Measurements from ENCODE around the gene EDIL3.

The EDIL3 gene

DNA sequence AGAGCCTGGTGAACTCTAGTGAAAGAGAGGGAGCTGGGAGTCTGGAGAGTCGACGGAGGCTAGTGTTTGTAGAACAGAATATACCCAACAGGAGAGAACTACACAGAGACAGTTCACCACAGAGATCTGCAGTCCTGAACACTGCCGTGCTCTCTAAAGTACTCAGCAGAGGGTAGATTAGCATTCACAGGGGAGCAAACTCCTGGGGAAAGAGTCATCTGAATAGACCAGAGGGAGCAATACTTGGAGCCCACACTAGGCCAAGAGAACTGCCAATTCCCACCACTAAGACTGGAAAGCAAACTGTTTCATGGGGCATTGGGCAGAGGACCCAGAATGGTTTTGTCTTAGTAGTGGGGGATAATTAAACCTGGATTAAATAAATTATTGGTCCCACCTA, 235.6 kb downstream of the EDIL3 start:
- DNase-seq, result no peak

DNA sequence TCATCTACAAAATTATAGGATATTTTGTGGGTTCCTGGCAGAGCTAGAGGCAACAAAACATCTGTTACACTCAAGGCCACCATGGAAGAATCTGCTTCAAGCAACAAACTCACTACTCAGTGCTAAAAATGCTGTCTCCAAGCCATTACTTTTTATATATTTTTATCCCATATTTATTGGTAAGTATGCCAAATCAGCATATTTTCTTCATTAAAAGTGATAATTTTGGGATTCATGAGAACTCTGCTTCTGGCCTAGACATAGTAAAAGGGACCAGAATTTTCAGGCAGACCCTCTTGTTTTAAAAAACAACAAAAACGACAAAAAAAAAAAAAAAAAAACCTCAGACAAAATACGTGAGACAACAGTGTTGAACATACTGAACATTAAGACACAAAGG, 236.0 kb downstream of the EDIL3 start:
- no peak for DNase-seq

DNA sequence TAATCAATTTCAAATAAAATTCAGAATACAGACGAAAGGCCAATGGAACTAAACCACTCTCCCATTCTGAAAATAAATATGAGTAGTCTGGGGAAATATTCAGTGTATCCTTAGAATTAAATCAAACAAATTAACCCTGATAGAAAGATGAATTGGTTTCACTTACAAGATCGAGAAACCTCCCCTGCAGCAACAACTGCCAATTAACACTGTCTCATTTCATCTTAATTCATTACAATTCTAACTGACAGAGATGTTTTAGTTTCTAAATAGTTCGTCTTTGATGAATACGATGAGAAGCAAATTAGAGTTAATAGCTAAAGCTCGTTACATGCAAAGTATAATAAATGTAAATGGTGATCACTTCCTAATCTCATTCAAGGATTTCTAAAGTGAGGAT, 247.1 kb downstream of the EDIL3 start:
- DNase-seq, result no peak

DNA sequence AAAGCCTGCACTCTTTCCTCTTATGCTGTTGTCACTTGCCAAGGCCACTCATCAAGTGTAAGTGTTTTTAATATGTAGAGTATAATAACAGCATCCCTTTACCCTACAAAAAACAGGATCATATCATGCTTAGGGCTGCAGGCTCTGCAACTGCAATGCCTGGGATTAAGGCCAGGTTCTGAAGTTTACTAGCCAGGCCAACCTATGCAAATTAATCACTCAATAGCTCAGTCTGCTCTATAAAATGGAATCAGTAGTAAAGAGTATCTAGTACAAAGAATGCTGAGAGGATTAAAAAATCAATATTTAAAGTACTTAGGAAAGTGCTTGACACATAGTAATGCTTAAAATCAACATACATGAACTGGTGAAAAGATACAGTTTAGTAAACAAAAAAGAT, 253.3 kb downstream of the EDIL3 start:
- no peak for DNase-seq

- DNase-seq, result no peak
Observed at GRCh38 chr5:84130006-84130580, 254.6 kb downstream of the EDIL3 start.

- no peak for DNase-seq
Observed at GRCh38 chr5:84125216-84125615, 259.5 kb downstream of the EDIL3 start.

DNA sequence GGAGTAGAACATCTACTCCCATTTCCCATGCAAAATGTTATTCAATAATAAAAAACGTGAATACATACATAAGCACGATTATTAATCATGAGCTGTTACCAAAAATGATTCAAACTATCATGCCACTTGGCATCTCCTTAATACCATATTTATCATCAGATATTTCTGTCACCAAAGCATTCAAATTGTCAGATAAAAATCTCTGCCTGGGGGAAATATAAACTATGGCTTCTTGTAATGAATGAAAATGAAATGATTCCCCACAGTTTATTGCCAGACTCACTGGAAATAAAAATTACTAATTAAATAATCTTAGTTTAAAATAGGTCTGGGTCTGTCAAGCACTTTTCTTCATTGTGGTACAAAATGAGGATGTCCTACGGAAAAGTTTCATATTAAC, 265.4 kb downstream of the EDIL3 start:
- DNase-seq, result no peak

GRCh38 chr5:84118551-84118950, 266.1 kb downstream of the EDIL3 start:
- no peak for DNase-seq

- no peak for DNase-seq
Observed at GRCh38 chr5:84115727-84116126, 269.0 kb downstream of the EDIL3 start.

DNA sequence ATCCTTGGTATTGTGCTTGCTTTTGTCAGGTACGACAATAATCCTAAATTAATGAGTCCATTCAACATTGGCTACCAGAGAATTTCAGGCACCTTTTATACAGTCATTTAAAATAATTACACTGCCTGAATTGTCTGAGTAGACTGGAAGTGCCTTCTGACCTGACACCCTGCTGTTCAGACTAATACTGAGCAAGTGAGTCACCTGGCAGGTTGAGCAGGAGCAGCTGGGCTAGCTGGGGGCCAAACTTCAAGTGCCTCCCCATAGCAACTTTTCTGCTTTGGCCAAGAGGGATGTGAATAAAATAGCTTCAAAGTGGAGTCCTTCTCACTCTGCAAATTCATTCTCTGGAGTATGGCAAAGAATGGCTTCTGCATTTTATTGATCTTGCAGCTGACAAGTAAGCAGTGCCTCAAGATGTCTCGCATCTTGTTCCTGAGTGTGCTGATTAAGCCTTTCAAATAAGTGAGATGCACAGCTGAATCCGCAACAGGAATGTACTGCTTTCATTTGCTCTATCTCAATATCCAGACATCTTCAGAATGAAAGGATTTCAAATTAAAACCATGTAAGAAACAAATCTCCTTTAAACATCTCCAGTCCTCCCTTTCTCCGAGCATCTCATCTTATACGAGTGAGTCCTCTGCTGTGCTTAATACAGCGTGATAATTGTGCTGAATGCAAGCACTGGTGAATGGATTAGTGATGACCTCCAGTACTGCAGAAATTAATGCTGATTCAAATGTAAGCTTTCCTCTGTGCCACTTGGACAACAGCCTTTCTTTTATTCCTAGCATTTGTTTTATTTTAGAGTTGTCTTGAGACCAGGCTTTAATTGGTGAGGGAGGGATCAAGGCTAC, 271.2 kb downstream of the EDIL3 start:
- no peak for DNase-seq

GRCh38 chr5:84092738-84093137, 291.9 kb downstream of the EDIL3 start:
- no peak for DNase-seq

DNA sequence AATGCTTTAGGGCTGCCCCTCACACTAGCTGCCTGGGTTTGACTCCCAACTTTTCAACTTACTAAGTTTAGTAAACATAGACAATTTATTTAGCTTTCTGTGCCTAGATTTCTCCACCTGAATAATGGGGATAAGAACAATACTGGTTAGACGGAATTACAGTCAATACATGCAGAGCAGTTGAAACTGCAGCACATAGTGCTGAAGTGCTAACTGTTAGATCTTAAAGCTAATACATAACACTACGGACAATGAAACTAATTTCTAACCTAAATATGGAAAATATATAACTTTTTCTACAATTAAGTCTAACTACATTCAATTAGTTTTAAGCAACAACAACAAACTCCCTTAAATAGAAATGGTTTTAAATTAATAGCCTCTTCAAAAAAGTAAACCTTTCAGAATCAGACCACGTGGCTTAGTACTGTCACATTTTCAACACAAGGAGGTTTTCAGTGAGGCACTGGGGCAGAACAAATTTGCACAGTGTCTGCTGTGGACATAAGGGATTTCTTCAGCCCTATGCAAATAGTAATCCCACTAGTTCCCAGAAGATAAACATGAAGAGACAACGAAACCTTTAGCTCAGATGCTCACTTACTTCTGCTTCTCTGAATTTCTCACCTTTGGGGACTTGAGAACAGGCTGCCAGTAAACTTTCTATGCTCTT, 293.4 kb downstream of the EDIL3 start:
- DNase-seq, result no peak

GRCh38 chr5:84088996-84089395, 295.7 kb downstream of the EDIL3 start:
- no peak for DNase-seq

- no peak for DNase-seq
Observed at GRCh38 chr5:84086511-84086910, 298.2 kb downstream of the EDIL3 start.

GRCh38 chr5:84085387-84086041, 299.2 kb downstream of the EDIL3 start:
- no peak for DNase-seq

GRCh38 chr5:84080908-84081307, 303.8 kb downstream of the EDIL3 start:
- DNase-seq, result no peak

DNA sequence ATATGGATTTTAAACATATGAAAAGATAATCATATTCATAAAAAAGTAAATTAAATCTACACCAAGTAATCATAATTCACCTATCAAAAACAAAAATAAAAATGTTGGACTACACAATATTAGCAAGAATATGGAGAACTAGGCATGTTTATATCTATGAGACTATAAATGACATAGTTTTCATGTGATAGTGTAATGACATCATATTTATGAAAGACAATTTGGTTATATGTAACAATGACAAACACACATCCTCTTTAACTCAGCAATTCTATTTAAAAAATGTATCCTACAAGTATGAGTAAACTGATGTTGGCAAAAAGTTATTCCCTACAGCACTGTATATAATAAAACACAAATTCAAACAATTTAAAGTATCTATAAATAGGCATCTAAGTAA, 312.3 kb downstream of the EDIL3 start:
- no peak for DNase-seq

- no peak for DNase-seq
Observed at GRCh38 chr5:84069608-84070179, 315.0 kb downstream of the EDIL3 start.

GRCh38 chr5:84063041-84063440, 321.6 kb downstream of the EDIL3 start:
- DNase-seq, result no peak

DNA sequence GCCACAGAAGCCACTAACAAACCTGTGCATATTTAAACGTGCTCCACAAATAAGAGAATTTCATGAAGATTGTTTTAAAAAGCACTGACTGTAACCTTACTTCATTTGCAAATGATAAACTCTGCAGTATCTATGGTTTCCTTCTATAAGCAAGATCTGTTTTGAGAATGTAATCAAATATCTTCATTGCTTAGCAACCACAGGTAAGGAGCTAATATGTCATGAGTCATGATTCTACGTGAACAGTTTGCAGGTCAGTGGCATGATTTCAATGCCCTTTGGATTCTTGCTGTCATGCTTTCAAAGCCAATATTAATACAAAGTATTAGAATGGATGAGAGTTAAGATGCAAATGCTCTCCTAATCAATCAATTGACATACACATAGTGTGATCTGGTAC, 325.0 kb downstream of the EDIL3 start:
- DNase-seq, result no peak

- DNase-seq, result no peak
Observed at GRCh38 chr5:84058561-84058960, 326.1 kb downstream of the EDIL3 start.

DNA sequence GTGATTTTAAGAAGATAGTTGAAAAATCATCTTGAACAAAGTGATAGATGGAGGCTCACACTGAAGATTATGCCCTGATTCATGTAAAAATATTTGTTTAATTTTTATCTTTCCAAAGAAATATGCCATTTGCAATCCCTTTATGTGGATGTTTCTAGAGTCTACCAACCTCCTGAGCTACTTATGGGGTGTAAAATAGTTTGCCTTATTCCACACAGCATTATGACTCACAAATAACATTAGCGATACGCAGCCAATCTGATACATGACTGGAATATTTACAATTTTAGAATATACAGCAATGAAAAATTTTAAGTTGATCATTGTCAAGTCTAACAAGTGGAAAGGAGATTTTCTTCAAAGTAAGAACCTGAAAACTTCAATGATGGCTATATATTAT, 327.5 kb downstream of the EDIL3 start:
- DNase-seq, result no peak

DNA sequence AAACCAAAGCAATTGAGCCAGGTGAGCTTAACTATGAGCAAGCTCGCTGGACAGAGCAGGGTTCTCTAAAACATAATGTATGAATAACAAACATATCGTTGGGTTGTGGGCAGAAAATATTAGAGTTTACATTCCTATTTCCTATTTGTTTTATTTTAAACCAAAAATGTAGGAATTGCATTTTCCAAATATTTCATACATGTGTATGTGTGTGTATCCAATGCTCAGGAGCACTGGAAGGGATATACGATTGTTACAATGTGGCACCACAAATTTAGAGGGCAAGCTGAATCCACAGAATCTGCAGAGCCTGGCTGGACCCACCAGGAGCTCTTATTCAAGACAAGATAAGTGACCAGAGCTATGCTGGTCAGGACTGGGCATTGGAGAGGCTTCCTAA, 338.7 kb downstream of the EDIL3 start:
- no peak for DNase-seq

Data from CD4-positive, alpha-beta T cell treated with Interleukin-17A for 1 hour (primary cell).